GM10847 (cell line): ENCODE measurements around the gene MID1.

Experiments used
- POLR2A ChIP-seq: IDR thresholded peaks from 2 replicates; pipeline ENCODE4 v1.6.1; 2011; ENCODE audit not compliant: insufficient read length; ENCODE audit errors: extremely low read depth

Gene MID1, protein sequence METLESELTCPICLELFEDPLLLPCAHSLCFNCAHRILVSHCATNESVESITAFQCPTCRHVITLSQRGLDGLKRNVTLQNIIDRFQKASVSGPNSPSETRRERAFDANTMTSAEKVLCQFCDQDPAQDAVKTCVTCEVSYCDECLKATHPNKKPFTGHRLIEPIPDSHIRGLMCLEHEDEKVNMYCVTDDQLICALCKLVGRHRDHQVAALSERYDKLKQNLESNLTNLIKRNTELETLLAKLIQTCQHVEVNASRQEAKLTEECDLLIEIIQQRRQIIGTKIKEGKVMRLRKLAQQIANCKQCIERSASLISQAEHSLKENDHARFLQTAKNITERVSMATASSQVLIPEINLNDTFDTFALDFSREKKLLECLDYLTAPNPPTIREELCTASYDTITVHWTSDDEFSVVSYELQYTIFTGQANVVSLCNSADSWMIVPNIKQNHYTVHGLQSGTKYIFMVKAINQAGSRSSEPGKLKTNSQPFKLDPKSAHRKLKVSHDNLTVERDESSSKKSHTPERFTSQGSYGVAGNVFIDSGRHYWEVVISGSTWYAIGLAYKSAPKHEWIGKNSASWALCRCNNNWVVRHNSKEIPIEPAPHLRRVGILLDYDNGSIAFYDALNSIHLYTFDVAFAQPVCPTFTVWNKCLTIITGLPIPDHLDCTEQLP

DNA sequence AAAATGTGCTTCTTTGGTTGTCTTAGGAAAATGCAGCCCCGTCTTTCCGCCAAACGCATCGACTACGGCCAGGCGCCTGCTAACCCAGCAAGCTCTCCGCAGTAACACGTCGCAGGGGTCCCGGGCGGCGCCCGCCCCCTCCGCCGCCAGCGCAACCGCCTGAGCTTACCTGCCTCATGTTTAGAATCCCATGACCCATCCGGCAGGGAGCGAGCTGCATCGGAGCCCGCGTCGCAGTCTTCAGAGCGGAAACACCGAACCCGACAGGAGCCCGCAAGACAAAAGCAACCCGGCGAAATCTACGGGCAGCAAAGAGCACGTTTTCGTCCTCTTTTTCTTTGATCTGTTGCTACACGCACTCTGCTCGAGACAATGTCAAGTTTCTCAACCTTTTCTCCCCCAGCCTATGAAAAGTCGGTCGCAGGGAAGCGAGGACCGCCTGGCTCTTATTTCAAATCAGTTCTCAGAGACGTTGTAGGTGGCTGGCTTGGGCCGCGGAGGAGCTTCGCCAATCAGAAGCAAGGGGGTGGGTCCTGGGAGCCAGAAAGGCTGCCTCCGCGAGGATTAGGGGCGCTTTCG is at the start of gene MID1:
MID1 (minus strand) TSS at position 465 of the 579 bp plus-strand sequence. CDS start 53,038 bp downstream, outside the sequence.
- TF ChIP-seq POLR2A = no peak

GRCh38 chrX:10667143-10667542 is 46.8 kb upstream of the MID1 start:
- TF ChIP-seq POLR2A = no peak

DNA sequence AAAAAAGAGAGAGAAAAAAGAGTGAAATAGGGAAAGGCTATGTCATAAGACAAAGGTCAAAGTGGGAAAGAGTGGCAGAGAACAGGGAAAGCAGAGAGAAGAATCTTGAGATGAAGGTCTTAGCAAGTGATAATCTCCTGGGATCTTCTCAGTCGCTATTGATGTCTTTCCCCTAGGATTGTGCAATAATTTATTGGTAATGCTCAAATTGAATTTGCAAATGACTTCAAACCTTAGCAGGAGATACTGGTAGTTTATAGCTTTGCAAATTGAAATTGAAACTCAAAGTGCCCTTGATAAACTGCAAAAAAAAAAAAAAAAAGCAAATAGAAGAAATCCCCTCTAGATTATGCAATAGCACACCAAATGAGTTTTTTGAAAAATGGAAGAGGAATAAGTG is 45.7 kb upstream of the MID1 start:
- no peak for TF ChIP-seq POLR2A

DNA sequence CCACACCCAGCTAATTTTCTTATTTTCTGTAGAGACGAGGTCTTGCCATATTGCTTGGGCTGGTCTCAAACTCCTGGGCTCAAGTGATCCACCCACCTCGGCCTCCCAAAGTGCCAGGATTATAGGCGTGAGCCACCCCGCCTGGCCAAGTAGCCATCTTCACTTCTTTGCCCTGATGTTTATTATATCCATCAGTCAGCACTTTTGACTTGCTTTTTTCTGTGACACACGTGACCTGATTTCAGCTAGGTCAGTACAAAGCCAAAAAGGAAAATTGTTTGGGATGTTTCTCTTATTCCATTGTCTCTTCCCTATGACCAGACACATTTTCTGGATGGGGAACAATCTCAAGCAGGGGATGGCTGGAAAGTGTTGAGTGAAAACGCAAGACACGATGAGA is 45.3 kb upstream of the MID1 start:
- TF ChIP-seq POLR2A = no peak

DNA sequence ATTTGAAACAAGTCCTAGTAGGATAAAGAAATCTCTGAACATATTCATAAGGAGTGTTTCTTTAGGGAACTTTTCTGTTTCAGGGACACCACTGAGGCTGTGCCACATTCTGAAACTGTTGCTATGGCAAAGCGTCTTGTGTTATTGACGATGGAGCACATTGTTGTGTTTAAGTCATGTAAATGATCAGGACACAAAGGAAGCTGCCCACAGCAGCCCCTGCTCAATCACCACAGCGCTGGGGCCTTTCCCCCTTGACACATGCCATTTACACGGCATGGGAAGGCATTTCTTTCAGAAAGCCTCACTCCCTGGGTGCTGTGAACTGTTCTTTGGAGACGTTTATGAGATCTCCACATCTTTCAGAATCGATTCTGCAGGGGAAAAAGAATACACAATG is 39.8 kb upstream of the MID1 start:
- TF ChIP-seq POLR2A = no peak

GRCh38 chrX:10656214-10656613 is 35.8 kb upstream of the MID1 start:
- TF ChIP-seq POLR2A = no peak

- TF ChIP-seq POLR2A = no peak
Observed at GRCh38 chrX:10654960-10655359, 34.6 kb upstream of the MID1 start.

- TF ChIP-seq POLR2A = no peak
Observed at GRCh38 chrX:10653302-10653701, 32.9 kb upstream of the MID1 start.

GRCh38 chrX:10649265-10649664 is 28.9 kb upstream of the MID1 start:
- TF ChIP-seq POLR2A = no peak

DNA sequence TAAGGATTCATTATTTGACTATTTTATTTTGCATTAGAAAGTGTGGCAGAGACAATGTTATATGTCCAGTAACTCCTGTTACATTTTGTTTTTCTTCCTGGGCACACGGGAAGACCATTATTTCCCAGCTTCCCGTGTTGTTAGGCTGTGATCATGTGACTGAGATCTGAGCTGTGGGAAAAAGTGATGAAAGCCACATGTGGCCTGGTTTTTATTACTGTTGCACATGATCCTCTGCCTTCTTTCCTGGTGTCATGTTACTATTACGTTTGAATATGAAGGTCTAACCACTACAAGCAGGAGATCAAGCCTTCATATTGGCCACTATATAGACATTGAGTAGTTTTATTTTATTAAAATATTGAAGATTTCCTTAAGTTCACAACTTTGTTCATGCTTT is 28.2 kb upstream of the MID1 start:
- TF ChIP-seq POLR2A = no peak

- TF ChIP-seq POLR2A = no peak
Observed at GRCh38 chrX:10636851-10637250, 16.5 kb upstream of the MID1 start.

DNA sequence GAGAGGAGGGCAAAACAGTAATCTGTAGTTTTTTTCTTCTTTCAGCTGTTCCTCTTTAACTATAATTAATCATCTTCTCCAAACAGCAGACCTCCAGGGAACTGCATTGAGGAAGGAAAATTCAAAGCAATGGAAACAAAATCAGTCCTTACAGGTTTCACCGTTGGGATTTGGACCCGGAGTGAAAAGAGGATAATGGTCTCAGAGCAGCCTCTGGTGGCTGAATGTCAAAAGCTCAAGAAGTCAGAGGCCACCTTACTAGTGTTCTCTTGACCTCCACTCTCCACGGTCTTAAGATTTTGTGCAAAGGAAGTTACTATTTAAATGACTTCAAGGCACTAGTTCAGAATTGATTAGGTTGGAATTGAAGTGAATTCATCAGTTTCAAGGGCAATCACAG is 16.0 kb upstream of the MID1 start:
- TF ChIP-seq POLR2A = no peak

DNA sequence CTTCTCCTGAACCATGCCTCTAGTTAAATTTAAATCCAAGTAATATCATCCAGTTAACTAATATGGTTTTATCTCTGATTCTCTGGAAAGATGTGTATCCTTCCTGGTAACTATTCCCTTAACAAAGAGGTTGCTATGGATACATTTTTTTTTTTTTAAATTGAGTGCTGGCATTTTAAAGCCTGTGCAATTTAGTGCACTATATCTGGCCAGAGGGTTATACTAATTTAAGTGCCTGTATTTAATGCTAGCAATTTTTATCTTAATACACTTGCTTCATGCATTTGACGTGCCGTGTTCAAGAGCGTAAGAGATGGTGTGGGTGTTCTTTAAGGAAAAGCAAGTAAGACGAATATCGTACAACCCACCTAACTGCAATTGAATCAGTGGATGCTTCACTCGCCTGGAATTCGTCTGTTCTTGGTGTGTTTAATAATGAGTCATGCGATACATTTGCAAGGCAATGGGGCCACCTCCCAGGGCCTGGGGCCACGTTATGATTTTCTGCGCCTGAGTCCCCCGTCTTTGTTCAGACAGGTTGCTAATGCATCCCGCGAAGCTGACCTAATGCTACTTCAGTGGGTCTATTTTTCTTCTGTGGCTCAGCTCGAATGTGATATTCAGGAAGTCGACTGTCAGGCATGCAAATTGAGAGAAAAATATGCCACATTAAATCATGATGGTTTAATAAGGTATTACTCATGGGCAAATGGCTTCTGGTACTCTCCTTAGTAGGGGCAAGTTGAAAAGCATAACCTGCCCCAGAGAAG is 14.2 kb upstream of the MID1 start:
- no peak for TF ChIP-seq POLR2A

- TF ChIP-seq POLR2A = no peak
Observed at GRCh38 chrX:10633722-10634121, 13.3 kb upstream of the MID1 start.

DNA sequence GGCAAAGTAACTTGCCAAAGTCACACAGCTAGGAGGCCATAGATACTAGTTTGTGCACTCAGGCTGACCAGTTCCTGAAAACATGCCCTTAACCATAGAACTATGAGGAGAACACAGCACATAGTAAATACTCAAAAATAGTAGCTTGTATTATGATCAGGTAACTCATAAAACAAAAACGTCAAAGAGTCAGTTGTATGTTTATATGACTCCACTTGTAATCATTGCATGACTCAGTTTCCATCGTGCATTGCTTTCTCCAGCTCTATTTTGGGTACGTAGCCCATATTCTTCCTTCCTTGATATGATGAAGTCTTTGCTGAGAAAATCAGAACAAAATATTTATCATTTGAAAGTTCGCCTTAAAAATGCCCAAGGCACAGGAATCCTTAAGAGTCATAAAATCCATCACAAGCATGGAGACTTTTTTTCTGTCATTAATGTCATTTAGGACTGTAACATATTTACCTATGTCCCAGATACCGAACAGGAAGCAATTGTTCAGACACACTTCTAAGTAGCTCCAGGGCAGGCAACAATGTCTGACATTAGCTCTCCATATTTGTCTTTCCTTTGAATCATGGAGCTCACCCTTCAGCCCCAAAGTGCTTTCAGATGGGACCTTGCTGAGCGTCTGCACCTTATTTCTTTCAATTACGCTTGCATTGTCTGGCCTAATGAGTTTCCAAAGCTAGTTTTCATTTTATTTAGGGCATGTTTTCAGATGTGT is 11.2 kb upstream of the MID1 start:
- TF ChIP-seq POLR2A = no peak
